Peyer's patch (tissue), 4 donors: Measurements from ENCODE around the gene NBAS.

Experiments
- CTCF ChIP-seq, 6 experiments: fragments of 450-650 bp in 4 of 6; fragments of 200-600 bp in 2 of 6; sonication (generic) in 1 of 6; IDR thresholded peaks; one replicate each; pipeline ENCODE4 v1.5.1; 2017 to 2019; ENCODE audit warnings: antibody characterized with exemption in 6 of 6, mild to moderate bottlenecking in 3 of 6, moderate library complexity in 1 of 6
- POLR2A ChIP-seq, 2 donors: fragments of 450-650 bp; IDR thresholded peaks; one replicate each; pipeline ENCODE4 v1.5.1; 2017; ENCODE audit warnings: antibody characterized with exemption in 2 of 2, mild to moderate bottlenecking in 2 of 2, moderate library complexity in 2 of 2

GRCh38 chr2:15346624-15347023, 214.5 kb downstream of the NBAS start:
- TF ChIP-seq CTCF (IDR thresholded peaks at IDR 0.05) (no peak), POLR2A (IDR thresholded peaks at IDR 0.05) (no peak)
